Vagina (tissue), 2 donors: ENCODE measurements around the gene ZFYVE21.

Experiments
- CTCF ChIP-seq, 3 experiments: fragments of 450-650 bp in 2 of 3; fragments of 200-600 bp in 1 of 3; sonication (generic) in 1 of 3; IDR thresholded peaks; one replicate each; pipeline ENCODE4 v1.5.1; 2017 to 2019; ENCODE audit warnings: antibody characterized with exemption in 3 of 3, mild to moderate bottlenecking in 2 of 3, moderate library complexity in 2 of 3
- POLR2AphosphoS5 ChIP-seq, 2 donors: sonication (generic); formaldehyde crosslinking; IDR thresholded peaks; one replicate each; pipeline ENCODE4 v1.9.0; 2017; ENCODE audit warnings: antibody characterized with exemption in 2 of 2, mild to moderate bottlenecking in 2 of 2, low read depth in 1 of 2; ENCODE audit not compliant: insufficient read depth in 1 of 2

DNA sequence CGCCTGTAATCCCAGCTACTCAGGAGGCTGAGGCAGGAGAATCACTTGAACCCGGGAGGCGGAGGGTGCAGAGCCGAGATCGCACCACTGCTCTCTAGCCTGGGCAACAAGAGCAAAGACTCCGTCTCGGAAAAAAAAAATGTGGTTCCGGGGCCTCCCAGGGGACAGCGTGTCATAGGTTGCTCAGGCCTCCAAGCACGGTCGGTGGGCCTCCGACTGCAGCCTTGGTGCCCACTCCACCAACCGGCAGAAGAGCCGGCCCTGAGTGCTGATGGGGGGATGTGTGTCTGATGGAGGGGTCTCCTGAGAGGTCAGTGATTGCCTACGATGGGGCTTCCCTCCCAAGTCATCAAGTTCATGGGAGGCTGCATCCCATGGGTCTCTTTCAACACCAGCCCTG is 15.9 kb downstream of the ZFYVE21 start:
- TF ChIP-seq CTCF (IDR thresholded peaks at IDR 0.05) (no peak), POLR2AphosphoS5 (IDR thresholded peaks at IDR 0.05; ENCODE audit: insufficient read depth in 1 of 2, low read depth in 1 of 2) (no peak)
